ENCODE measurements around the gene PALLD.
"Not testable (repeated sequence)": the region's sequence is repeated elsewhere in the genome, so short reads cannot be mapped to it uniquely, and the experiment has no call there.

Gene PALLD

DNA sequence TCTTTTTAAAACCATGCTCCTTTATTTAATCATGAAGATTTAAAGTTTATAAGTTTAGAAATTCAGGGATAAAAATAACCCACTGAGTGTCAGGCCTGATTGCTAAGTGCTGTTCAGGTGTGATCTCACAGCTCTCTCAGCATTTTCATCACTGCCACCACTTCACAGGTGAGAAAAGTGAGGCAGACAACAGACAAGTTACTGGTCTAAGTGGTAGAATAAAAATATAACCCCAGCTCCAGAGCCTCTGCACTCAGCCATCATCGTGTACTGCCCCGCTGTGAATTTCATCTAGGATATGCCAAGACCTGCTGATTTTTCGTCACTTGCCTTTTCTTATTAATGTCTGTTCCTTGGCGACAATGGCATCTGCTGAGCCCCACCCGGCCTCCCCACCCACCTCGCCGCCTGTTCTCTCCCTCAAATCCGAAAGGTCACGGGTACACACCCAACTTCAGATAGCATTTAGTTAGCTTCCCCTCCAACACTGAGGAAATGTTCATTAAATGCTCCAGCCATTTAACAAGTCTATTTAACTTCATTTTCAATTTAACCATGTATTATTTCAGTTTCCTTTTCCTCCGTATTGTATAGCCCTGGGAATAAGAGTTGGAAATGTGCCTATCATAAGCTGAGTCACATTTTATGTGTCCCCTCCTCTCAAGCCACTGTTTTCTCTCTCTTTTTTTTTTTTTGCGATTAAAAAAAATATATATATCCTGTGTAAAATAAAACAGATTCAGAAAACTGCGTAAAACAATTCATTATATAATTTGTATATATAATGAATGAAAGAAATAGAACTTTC is 276.7 kb downstream of the PALLD start:
- no peak for DNase-seq

DNA sequence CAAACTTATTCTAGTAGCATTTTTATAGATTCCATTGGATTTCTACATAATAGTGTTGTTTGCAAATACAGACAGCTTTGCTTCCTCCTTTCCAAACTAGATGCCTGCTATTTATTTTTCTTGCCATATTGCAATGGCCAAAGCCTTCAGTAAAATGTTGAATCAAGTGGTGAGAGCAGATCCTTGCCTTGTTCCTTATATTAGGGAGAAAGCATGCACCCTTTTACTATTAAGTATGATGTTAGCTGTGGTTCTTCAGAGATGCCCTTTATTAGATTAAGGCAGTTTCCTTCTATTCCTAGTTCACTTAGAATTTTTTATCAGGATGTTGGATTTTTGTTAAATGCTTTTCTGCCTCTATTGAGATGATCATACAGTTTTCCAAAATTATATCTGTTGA is 279.5 kb downstream of the PALLD start:
- DNase-seq, result no peak

DNA sequence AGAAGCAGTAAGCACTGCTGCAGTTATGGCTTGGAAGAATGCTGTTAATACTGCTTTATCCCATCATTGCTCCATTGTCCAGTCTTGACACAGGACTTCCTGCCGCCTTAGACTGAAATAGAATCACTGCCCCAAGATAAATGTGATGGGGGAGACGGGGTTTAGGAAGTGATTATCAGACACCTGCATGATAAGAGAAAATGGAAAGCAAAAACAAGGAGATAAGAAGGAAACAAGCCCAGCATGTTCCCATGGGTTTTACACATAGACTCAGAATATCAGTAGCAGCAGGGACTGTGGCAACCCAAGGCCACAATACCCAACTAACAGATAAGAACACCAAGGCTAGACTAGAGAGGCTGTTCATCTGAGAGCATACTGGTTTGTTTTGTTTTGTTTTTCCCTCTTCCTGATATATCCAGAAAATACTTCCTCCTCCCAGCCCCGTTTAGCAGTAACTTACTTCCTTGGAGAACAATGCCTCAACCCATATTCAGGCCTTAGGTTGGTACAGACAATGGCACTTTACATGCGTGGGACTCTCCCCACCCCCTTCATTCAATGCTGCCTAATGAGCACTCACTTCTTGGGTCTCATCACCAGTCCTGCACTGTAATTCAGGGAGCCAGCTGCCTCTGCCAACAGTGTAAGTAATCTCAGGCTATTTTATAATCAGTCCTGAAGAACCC is 280.6 kb downstream of the PALLD start:
- DNase-seq, result no peak

DNA sequence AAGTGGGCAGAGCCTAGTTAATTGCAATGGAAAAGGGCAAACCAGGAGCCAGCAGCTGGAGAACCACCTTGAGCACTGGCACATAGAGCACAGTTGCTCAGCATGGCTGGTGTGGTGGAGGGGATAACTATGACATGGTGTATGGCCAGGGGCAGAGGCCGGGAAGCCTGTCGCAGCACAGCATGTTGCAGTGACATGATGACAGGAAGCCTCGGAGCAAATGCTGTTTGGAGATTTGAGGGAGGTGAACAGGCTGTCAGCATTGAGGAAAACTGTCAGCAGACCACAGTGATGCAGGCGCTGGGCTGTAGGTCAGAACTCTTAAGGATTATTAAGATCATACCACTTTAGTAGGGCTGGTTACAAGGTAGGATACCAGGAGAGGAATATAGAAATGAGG is 284.5 kb downstream of the PALLD start:
- no peak for DNase-seq

DNA sequence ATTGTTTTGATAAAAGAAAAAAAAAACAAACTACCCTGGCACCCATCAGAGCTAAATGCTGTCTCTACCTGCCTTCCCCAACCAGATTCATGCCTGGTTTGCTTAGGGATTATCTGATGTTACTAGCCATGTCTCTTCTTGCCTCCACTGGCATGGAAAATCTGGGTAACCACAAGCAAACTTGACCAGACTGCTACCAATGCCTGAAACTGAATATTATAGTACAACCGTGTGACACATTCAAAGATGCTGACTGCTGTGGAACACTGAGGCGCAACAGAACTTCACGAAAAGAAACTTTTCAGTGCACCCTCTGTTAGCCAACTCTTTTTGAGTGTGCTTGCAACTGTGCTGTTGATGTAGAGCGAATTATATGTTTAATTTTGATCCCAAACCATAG is 285.1 kb downstream of the PALLD start:
- DNase-seq, result no peak

DNA sequence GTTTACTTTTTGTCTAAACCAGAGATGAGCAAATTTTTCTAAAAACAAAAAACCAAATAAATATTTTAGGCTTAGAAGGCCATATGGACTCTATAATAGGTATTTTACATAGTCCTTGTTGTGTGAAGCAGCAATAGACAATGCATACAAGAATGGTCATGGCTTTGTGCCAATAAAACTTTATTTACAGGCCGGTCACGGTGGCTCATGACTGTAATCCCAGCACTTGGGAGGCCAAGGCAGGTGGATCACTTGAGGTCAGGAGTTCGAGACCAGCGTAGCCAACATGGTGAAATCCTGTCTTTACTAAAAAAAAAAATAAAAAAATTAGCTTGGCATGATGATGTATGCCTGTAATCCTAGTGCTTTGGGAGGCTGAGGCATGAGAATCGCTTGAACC is 285.6 kb downstream of the PALLD start:
- no peak for DNase-seq

DNA sequence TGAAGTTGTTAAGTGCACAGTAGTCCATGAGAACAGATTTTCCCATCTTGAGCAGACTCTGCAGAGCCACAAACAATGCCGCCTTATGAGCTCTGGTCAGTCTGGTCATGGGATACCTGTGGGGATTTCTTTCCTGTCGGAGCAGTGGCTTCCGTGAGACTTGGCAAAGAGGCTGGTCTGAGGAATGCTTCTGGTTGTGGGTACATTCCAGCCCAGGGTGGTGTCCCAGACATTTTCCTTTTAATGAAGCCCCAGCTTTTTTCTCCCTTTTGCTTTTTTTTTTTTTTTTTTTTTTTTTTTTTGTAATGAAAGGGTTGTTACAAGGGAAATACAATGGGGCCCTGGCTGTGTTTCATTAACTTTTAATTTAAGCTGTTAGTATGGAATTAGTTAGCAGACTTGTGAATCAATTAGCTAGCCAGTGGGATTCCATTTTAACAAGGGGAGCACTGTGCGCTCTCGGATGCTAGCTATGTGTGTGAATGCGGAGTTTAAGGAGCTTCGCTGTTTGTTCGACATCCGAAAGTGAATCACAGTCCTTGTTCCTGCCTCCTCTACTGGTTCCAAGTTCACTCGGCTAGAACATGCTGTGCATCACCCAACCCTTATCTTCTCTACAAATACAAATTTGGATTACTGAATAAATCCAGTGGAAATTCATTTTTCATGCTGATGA is 288.1 kb downstream of the PALLD start:
- DNase-seq, result no peak

DNA sequence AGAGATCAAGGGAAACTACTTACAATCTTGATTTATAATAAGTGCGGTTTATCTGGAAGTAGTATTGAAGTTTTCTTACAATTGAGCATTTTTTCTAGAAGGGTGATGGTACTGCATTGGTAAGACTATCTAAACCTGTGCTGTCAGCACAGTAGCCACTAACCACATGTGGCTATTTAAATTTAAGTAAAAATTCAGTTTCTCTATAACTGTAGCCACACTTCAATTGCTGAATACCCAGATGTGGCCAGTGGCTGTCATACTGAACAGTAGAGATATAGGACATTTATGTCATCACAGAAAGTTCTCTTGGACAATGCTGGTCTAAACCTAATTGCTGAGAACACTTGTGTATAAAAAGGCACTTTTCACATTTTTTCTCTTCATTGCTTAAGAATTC is 290.5 kb downstream of the PALLD start:
- DNase-seq, result no peak

DNA sequence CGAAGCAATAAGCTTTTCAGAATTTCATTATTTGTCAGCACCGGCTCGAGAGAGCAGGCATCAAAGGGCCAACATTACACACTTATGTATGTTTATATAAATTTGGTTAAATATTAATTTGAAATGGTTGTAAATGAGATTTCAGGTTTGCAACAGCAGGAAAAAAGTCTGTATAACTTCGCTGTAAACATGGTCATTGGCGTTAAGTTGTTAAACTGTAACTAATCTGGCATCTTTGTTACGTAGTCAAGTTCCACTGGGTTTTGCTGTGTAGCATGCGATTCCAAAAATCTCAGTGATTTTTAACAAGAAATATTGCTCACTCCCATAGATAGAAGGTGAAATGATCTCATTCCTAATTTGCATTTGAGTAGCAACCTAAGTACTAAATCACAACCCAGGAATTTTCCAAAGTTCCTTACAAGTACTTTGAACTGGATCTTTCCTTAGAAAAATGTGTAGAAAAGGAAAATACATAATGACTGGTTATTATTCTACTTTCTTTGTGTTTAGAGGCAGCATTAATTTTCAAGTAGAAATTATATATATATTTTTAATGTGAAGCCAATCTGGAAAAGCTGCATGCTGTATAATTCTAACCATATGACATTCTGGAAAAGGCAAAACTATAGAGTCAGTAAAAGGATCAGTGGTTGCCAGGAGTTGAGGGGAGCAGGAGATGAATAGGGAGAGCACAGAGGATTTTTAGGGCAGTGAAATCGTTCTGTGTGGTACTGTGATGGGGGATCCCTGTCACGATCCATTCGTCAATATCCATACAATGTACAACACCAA is 291.1 kb downstream of the PALLD start:
- no peak for DNase-seq

DNA sequence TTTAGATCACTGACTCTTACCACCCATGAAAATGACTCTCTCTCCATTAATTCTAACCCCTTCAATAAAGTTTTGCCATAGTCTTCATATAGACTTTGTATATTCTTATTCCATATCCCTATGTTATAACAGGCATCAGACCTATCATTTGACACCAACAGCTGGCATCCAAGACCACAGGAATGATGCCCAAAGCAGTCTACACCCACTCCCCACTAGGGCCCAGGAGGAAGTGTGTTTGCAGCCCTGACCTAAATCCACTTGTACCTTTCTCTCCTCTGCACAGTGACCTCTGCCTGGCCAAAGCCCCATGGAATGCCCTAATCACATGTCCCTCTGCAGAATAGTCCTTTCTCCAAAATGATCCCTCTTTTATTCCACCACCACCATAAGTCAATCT is 294.0 kb downstream of the PALLD start:
- no peak for DNase-seq

DNA sequence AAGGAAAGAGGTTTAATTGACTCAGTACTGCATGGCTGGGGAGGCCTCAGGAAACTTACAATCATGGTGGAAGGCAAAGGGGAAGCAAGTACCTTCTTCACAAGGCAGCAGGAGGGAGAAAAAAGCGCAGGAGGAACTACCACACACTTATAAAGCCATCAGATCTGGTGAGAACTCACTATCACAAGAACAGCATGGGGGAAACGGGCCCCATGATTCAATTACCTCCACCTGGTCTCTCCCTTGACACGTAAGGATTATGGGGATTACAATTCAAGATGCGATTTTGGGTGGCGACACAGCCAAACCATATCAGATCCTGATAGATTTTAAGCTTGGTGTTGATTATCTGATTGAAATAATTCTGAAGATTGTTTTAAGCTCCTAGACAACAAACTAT is 294.5 kb downstream of the PALLD start:
- no peak for DNase-seq

DNA sequence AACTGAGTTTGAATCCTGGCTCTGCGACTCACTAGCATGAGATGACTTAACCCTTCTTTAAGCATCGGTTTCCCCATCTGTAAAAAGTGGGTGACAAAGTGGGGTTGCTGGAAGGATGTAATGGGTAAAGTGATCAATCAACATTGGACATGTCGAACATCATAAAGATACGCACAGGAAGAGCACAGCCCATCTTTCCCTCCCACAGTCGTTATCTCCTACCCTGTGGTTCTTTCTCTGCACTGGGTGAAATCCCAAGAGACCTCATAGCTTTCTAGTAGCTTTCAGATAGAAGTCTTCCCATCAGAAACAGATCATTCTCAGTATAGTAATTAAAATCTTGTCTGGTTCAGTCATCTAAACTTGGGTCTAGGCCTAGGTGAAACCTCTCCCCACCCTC is 296.7 kb downstream of the PALLD start:
- no peak for DNase-seq

DNA sequence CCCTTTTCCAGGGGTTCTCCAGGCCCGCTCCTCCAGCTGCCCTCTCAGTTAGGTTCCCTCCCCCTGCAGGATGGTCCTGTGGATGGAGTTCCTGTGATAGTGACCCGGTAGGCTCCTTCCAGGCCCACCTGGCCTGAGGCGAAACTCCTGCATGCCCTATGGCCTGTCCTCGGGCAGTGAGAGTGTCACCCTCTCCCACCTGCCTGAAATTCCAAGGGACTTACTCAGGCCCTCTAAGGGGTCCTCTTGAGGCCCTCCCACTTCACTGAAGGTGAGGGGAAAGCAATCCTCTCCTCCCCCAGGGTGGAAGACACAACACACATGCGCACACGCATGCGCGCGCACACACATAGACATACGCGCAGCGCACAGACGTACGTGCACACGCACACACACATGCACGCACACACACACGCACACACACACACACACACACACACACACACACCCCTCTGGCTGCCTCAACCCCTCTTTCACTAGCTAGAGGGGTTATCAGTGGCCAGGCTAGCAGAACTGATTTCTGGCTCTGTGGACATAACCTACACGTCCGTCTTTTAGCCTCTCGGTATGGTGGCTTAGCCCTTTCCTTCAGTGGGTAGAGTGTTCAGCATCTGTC is 297.3 kb downstream of the PALLD start:
- DNase-seq, result no peak

DNA sequence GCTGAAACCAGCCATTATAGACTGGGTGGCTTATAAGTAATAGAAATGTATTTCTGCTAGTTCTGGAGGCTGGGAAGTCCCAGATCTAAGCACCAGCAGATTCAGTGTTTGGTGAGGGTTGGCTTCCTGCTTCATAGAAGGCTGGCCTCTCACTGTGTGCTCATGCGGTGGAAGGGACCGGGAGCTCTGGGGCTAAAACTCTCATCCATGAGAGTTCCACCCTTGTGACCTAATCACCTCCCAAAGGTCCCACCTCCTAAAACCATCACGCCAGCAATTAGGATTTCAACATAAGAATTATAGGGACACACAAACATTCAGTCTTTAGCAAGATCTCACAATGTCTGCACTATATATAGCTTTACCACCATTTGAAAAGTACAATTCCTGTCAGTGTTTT is 298.0 kb downstream of the PALLD start:
- DNase-seq, result no peak

DNA sequence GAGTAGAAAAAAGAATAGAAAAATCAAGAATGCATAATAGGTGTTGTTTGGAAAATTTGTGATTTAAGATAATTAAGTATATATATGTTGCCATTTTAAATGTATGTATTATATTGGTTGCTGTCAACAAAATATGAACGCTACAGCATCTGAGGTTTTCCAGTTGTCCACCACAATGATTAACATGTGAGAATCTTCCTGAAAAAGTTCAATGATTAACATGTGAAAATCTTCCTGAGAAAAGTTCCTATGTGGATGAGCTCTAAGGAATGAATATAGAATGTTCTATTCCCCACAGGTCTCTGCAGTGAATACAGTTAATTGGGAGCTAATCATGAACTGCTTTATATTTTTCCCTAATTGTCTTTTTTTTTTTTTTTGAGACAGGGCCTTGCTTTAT is 298.5 kb downstream of the PALLD start:
- no peak for DNase-seq

DNA sequence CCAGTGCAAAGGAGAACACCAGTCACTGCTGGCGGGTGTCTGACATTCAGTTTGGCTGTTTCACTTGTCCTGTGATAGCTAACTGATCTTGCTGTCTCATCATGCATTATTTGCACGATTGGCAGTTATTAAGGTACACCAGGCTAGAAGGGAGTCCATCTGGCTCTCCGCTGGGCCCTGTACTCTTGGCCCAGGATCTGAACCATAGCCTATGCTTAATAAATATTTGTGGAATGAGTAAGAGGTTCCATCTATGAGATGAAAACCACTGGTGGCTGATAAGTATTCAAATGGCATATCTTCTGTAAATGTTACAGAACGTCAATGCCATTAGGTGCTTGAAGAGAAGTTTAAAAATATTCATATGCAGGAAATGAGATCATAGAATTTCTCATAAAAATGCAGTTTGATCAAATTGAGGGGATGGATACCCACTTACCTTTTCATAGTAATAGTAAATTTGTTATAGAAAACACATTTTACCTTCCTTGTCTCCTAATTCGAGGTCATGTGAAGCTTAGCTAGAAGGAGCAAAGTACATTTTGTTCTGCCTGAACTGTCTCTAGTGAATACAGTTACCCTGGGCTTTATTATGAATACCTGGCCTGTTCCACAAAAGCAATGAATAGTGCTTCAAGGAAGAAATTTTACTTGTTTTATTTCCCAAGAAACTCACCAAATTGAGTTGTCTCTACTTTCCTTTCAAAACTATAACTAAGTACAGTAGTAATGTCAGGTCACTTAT is 299.7 kb downstream of the PALLD start:
- no peak for DNase-seq

DNA sequence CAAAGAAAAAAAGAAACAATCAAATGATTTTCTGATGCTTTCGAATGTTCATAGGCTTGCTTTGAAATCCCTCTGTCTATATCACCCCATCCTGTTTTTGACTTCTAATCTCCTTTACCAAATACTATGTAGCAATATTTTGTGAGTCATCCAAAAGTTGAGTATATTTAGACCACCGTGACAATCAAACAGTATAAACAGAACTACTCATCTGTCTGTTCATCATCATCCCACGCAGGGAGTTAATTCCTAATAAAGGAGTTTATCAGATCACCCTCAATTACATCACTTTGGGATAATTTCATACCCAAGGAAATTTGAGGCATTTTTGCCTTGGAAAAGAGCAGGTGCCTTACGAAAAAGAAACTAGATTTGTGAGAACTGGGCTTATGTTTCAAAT is 300.3 kb downstream of the PALLD start:
- no peak for DNase-seq

DNA sequence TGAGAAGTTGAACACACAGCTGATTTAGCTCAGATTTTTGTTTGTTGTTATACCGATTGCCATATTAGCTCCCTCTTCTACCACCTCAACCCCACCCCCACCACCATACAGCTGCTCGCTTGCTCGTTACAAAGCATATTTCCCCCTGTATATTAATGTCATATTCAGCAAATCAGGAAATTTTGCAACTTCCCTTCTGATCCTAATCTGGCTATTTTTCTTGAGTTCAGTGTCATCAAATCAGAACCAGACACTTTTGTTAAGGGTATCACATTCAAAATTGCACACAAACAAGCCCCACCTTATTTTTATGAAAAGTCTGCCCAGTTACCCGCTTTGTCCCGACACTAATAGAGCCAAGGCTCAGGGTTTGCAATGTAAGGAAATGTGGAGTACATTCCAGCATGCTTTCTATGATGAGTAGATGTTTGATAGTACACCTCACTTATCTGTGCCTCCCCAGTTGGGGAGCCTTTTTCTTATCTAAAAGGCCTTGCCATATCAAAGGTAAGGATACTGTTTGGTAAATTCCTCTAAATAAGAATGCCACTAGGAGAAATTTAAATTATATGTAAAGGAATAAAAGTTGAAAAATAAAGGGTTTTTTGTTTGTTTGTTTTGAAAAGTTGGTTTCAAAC is 301.0 kb downstream of the PALLD start:
- DNase-seq, result no peak

DNA sequence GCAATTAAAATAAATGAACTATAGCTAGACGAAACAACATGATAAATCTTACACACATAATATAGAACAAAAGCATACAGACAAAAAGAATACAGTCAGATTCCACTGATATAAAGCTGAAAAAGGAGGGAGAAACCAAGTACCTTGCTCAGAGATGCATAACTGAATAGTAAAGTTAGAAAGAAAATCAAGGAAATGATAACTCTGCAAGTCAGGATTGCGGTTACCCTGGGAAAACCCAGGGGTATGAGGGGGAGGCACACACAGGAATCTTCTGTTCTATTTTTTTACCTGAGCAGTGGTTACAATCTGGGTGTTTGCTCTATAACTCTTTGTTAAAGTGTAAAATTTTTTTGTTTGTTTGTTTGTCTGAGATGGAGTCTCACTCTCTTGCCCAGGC is 304.1 kb downstream of the PALLD start:
- DNase-seq, result no peak

DNA sequence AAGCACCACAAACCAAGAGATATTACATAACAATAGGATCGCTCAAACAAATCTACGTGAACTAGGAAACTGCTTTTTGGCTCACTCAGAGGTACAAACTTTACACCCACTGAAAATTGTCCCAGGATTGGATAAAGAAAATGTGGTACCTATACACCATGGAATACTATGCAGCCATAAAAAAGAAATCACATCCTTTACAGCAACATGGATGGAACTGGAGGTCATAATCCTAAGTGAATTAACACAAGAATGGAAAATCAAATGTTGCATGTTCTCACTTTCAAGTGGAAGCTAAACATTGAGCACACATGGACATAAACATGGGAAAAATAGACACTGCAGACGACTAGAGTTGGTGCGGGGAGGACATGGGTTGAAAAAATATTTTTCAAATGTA is 305.4 kb downstream of the PALLD start:
- DNase-seq, result no peak

DNA sequence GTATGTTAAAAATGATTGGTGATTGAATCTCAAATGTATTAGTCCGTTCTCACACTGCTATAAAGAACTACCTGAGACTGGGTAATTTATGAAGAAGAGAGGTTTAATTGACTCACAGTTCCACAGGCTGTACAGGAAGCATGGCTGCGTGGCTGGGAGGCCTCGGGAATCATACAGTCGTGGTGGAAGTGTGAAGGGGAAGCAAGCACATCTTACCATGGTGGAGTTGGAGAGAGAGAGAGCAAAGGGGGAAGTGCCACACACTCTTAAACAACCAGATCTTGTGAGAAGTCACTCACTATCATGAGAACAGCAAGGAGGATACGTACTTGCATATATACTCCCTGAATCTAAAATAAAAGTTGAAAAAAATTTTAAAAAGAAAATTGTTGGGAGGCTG is 306.2 kb downstream of the PALLD start:
- not testable (repeated sequence) for DNase-seq

DNA sequence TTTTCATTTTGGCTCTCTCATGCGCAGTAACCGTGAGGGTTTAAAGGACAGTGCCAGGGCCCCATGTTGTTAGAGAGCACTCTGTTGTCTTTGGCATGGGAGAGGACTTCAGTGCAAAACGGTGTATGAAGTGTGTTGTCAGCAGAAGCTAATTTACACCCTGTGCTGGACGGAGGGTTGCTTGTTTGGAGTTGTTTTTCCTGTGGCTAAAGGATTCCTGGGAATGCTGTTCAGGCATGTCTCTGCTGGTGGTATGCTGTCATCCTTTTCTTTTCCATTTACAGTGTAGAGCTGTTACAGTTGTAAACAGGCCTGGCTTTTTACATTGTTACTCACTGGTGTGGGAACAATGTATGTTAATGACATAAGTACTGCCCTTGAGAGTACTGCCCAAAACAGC is 306.9 kb downstream of the PALLD start:
- DNase-seq, result no peak

All from activated gamma-delta T cell (primary cell).